HPDE6-E6E7 (cell line): ENCODE data around the gene TBL1Y.
"Not testable (repeated sequence)": the region's sequence is repeated elsewhere in the genome, so short reads cannot be mapped to it uniquely, and the experiment has no call there.

Source experiments
- DNase-seq: peaks from one replicate; pipeline ENCODE4 v3.0.0; 2011; ENCODE audit warnings: missing footprints; ENCODE audit errors: extremely low spot score

Gene TBL1Y

DNA sequence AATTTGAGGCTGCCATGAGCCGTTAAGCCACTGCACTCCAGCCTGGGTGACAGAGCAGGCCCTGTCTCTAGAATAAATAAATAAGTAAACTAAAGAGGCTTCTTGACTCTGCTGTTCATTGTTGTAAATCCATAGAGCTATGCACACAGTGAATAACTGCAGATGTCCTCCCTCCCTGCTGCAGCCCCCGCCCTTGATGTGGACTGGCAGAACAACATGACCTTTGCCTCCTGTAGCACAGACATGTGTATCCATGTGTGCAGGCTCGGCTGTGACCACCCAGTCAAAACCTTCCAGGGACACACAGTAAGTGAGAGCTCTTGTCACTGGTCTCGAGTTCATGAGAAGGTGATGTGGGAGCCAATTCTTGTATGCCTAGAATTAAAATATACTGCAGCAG, 170.1 kb downstream of the TBL1Y start:
- not testable (repeated sequence) for DNase-seq

DNA sequence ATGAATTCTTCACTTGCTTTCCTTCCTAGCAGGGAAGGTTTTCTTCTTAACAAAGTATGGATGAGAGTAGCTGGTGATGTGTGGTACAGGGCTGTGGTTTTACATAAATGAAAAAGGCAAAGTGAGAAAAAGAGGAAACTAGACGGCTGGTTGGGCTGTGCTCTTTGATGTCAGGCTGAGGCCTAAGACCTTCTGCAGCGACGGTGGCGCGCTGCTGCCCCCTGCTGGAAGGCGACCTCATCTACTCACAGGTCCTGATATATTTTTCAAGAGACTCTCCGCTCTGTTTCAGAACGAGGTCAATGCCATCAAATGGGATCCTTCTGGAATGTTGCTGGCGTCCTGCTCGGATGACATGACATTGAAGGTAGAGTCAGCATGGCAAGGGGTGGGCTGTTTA, 175.1 kb downstream of the TBL1Y start:
- no peak for DNase-seq

DNA sequence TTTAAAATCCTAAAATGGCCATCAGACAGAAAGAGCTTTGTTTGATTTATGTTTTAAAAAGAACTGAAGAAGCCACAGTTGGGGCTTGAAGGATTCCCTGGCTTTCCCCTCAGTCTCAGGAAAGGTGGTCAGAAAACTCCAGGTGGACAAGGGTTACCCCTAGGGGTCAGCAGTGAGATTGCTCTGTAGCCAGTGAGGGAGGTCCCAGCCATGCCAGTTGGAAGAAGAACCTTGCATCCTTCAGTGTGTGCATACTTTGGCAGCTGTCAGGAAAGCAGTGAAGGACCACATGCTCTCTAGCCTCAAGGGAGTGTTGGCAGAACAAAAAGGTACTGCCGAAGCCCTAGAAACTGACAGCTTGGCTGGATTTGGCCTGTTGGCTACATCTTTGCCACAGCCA, 182.3 kb downstream of the TBL1Y start:
- no peak for DNase-seq

DNA sequence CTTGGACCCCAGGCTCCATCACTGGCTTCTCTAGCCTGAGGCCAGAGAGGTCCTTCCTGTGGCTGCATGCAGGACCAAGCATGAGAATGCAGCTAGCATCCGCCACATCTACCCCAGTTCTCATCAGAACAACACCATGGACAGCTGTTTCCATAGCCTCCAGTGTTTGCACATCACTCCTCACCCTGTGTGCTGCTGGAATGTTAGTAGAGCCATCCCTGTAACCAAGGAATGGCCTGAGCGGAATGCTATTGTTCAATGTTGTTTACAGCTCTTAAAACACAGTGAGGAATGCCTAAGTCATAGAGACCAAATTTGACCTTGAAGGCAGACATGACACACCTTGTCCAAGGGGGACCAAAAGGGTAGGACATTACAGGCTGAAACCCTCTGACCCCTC, 183.9 kb downstream of the TBL1Y start:
- no peak for DNase-seq

DNA sequence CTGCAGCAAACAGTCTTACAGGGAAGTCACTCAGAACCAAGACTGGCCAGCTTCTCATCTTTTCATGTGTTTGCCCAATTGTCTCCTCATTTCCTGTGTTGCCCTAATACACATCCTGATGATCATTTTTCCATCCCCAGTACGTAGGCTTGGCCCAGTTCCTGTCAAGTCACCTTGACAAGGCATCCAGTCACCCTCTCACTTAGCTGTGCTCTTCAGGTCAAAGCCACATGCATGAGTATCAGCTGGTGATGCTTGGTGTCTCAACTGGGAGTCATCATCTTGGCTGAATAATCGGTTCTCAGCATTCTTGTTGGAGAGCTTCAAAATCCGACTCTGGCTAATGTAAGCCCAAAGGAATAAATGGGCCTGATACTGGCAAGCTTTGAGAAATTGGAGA, 186.5 kb downstream of the TBL1Y start:
- DNase-seq = no peak

DNA sequence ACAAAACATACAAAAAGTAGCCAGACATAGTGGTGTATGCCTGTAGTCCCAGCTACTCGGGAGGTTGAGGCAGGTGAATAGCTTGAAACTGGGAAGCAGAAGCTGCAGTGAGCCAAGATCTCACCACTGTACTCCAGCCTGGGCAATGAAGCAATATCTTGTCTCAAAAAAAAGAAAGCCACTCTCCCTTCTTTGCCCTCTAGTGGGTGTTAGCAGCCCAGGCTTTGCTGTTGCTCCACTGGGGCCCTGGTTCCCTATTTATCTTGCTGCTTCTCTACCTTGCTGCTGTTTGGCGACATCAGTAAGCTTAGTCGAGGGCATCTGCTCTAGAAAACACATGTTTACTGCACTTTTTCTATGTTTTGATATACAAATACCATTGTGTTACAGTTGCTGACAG, 189.2 kb downstream of the TBL1Y start:
- DNase-seq = no peak

DNA sequence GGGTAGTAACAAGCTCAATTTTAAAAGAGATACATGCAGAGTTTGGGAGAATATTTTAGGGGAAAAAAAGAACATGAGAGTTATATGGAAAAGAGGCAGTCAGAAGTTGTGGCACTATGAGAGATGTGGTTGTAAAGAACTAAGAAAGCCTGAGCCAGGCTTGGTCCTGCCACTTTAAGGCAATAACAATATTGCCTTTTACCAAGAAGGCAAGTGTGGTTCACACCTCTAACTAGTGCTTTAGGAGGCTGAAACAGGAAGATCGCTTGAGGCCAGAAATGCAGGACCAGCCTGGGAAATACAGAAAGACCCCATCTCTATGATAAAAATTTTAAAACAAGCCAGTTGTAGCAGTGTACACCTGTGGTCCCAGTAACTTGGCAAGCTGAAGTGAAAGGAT, 192.2 kb downstream of the TBL1Y start:
- DNase-seq = no peak

DNA sequence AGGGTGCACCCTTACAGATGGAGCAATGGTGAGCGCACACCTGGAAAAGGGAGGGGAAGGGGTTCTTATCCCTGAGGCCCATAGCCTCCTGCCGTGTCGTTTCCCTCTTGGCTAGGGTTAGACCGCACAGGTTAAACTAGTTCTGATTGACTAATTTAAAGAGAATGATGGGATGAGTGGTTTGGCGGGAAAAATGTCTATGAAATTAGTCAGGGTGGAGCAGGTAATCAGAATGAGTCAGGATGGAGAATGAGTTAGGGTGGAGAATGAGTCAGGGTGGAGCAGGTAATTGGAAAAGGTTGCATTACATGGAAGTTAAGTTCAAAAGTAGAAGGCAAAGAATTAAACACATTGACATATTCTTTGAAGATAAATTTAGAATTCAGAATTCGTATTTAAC, 196.7 kb downstream of the TBL1Y start:
- no peak for DNase-seq

DNA sequence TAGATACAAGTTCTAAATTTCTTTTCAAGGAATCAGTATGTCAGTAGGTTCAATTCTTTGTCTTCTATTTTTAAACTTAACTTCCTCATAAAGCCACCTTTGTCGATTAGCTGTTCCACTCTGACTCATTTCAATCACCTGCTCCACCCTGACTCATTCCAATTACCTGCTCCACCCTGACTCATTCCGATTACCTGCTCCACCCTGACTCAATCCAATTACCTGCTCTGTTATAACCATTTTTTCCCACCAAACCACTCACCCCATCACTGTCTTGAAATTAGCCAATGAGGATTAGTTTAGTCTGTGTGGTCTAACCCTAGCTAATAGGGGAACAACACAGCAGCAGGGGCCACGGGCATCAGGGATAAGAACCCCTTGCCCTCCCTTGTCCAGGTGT, 199.6 kb downstream of the TBL1Y start:
- no peak for DNase-seq

DNA sequence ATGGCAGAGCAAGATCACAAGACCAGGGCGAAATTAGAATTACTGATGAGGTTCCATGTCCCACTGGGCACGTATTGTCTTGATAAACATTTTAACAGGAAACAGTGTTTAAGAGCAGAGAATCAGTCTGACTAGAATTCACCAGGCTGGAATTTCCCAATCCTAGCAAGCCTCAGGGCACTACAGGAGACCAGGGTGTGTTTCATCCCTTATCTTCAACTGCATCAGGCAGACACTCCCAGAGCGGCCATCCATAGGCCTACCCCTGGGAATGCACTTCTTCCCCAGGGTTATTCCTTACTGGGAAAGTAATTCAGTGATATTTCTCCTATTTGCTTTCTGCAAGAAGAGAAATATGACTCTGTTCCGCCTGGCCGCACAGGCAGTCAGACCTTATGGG, 205.4 kb downstream of the TBL1Y start:
- DNase-seq = no peak

DNA sequence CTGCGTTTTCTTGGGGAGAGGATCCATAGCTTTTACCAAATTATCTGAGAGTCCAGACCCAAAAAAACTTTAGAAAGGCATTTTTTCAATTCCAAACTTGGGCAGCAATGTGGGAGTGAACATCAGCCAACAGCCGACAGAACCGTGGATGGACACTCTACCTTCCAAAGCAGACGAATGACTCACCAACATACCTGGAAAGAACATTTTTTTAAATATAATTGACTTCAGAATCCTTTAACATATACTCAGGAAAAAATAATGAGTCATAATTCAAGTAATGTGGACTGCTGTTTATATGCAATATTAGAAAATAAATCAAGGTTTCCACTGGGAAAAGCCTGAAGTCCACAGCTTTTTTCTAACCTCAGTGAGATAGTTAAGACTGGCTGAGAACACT, 211.7 kb downstream of the TBL1Y start:
- no peak for DNase-seq

DNA sequence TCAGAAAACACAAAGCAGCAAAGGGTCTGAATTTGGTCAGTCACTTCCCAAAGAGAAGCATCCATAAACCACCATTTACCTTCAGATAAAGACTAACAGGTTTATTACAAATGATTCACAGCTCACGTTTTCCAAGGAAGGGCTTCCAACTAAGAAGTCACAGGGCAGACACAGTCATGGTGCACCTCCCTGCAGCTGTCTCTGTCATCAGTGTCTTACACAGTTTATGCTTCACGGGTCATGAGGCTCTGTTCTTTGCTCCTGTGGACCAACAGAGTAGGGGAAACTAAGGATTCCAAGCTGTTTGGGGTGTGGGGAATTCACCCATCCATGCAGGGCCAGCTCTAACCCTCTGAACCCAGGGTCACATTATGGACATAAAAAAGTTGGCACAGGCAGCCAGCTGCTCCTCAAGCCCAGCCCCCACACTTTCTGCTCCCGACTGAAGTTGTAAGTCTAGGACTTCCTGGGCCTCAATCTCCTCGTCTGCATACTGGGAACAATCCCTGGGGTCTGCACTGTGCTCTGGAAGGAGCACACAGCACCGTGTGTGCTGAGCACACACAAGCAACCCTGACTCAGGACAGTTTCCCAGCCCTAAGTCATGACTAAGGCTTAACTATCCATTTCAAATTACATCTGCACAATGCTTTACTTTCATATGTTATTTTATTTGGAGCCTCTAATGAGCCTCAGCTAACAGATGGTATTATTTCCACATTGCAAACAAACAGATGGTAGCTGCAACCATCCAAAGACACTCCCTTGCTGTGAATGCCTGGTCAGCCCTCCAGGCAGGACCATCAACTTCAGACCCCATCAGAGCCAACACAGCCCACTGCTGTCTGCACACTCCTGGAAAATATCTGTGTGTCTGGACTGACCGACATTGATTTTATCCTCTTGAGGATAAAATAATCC, 214.9 kb downstream of the TBL1Y start:
- DNase-seq = no peak

DNA sequence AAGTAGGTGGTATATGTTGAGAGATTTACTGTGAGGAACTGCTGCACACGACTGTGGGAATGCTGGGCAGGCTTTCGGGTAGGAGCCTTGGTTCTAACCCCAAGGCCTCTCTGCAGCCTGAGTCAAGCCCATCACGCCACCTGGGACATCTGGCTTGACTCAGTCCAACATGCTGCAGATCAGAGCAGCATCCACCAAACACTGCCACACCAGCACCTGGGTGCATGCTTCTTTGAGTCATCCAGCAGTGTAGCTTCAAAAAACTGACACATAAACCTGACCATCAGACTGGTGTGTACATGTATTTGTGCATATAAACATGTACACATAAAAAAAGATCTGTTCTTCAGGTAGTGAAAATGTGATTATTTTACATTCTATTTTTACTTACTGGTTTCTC, 217.7 kb downstream of the TBL1Y start:
- DNase-seq = no peak
